HG03558 (cell line): Measurements from ENCODE around the gene SLC7A5.
"Not testable (repeated sequence)": the region's sequence is repeated elsewhere in the genome, so short reads cannot be mapped to it uniquely, and the experiment has no call there.

Experiments
- ATAC-seq: cut with Tn5 transposase; IDR thresholded peaks from one replicate; pipeline ENCODE4 v1.9.1; 2021; ENCODE audit warnings: moderate number of reproducible peaks; ENCODE audit not compliant: unreplicated experiment; ENCODE audit errors: extremely low read depth

Gene SLC7A5

GRCh38 chr16:87869061-87869878 is at the start of gene SLC7A5:
Gene SLC7A5, minus strand, starts transcription at chr16:87869507. Its CDS starts 85 bp downstream, at chr16:87869422.
- not testable (repeated sequence) for ATAC-seq

GRCh38 chr16:87918338-87918737 is 49.0 kb upstream of the SLC7A5 start:
- no peak for ATAC-seq

DNA sequence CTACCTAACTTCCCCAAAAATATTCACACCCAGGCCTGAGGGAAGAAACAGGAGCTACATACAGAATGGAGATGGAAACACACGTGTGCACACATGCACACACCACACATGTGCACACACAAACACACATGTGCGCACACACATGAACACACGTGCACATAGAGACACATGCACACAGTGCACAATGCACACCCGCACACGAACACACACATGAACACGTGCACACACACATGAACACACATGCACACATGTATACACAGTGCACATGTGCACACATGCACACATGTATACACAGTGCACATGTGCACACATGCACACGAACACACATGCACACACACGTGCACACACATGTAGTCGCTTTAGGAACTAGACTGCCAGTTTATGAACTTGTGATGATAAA is 48.2 kb upstream of the SLC7A5 start:
- ATAC-seq: no peak

DNA sequence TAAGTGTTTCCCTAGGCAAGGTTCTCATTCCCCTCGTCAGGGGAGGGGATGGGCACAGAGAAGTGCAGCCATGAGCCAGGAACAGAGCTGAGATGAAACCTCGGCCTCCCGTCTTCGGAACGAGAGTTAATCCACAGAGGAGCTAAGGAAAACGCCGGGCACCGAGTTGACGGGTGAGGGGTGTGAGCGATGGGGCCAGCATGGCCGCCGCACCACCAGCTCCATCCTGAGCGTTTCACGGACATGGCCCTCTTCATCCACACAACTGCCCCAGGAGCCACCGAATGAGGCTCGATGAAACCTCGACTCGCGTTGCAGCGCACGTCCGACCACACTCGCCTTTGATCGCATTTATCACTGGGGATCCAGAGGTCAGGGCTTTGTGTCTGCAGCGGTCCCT is 45.5 kb upstream of the SLC7A5 start:
- no peak for ATAC-seq

GRCh38 chr16:87914021-87914725 is 44.9 kb upstream of the SLC7A5 start:
- ATAC-seq: not testable (repeated sequence)

DNA sequence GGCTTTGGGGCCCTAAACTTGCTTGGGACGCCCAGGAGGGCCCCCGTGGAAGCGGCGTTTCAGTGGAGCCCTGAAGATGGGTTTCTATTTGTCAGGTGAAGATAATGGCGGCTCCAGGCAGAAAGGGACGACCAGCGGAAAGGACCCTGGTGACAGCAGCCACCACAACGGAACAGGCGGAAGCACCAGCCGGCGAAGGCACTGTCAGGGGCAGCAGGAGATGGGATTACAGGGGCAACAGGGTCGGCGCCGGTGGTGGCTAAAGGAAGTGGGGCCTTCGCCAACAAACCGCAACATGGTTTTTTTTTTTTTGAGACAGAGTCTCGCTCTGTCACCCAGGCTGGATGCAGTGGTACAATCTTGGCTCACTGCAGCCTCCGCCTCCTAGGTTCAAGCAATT is 43.4 kb upstream of the SLC7A5 start:
- not testable (repeated sequence) for ATAC-seq

GRCh38 chr16:87911106-87911763 is 41.9 kb upstream of the SLC7A5 start:
- not testable (repeated sequence) for ATAC-seq

DNA sequence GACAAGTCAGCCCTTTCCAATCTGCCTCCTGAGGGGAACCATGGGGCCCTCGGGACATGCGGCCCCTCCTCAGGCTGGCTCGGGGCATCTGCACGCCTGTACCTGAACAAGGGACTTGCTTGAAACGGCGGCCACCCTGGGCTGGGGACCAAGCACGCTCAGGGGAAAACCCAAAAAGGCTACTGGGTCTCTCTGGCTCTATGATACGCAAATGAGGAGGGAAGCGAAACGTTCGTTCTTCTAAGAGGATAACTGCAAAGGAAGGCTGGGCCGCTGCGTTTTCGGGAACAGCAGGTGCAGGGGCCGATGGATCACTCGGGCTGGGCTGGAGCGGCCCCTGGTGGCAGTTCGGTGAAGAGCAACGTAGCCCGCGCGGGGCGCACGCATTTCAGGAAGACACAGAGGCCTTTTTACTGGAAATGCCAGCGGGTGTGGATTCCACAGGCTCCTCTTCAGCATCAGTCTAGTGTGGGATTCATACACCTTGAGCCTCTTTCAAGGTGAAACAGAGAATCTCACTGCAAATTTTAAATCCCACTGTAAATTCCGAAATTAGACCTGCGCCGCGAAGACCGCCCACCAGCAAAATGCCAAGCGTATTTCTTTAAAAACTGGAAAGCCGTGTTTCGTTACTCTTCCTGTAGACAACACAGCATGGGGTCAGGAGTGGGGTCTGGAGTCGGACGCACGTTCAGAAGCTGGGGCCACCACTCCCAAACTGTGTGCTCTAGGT is 40.1 kb upstream of the SLC7A5 start:
- ATAC-seq: not testable (repeated sequence)

GRCh38 chr16:87908101-87908500 is 38.8 kb upstream of the SLC7A5 start:
- ATAC-seq: not testable (repeated sequence)

DNA sequence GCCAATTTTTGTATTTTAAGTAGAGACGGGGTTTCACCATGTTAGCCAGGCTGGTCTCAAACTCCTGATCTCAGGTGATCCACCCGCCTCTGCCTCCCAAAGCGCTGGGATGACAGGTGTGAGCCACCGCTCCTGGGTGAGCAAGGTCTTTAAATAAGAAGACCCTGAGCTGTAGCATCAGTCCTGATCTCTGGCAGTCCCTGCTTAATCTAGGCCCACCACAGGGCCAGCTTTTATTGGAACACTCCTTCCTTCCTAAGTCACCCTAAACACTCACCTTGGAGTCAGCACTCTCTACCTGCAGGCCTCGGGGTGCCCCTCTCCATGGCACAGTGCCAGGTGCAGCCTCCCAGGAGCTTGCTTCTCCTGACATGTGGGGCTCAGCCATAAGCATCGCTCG is 36.2 kb upstream of the SLC7A5 start:
- ATAC-seq: not testable (repeated sequence)

- ATAC-seq: not testable (repeated sequence)
These were observed 35.7 kb upstream of the SLC7A5 start for GRCh38 chr16:87904963-87905362.

DNA sequence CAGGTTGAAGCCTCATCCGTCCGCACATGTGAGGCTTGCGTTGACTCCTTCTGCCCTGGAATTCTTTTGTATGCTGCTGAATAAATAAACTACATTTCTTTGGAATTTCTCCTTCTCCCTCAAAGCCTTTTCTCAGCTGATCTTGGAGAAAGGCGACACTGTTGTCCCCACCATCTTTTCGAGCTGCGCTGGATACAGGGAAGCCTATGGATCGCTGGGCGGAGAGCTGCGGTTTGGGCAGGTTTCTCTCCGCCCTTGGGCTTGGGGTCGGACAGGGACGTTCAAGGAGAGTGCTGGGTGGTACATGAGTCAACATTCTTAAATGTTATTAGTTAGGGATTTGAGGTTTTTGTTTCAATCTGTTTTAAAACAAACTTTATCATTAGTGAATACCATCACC is 31.2 kb upstream of the SLC7A5 start:
- not testable (repeated sequence) for ATAC-seq

GRCh38 chr16:87897521-87898505 is 28.5 kb upstream of the SLC7A5 start:
- no peak for ATAC-seq

- not testable (repeated sequence) for ATAC-seq
These were observed 27.7 kb upstream of the SLC7A5 start for GRCh38 chr16:87896924-87897520.

- ATAC-seq: not testable (repeated sequence)
These were observed 27.0 kb upstream of the SLC7A5 start for GRCh38 chr16:87896176-87896890.

DNA sequence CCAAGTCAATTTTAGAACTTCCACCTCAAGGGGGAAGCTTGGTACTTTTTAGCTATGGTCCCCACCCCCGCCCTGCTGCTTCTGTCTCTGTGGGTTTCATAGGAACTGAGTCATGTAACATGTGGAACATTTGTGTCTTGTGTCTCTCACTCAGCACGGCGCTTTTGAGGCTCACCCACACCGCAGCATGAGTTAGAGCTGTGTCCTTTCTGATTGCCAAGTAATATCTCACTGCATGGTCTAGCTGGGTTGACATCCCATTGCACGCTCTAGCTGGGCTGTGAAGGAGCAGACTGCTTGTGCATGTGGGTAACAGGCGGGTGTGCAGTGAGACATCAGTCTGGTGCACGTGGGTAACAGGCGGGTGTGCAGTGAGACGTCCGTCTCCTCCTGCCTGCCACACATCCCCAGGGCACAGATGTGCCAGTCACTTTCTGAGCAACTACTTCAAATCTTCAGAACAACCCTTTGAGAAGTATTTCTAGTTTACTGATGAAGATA is 26.4 kb upstream of the SLC7A5 start:
- ATAC-seq: no peak

GRCh38 chr16:87894005-87894404 is 24.7 kb upstream of the SLC7A5 start:
- ATAC-seq: not testable (repeated sequence)

DNA sequence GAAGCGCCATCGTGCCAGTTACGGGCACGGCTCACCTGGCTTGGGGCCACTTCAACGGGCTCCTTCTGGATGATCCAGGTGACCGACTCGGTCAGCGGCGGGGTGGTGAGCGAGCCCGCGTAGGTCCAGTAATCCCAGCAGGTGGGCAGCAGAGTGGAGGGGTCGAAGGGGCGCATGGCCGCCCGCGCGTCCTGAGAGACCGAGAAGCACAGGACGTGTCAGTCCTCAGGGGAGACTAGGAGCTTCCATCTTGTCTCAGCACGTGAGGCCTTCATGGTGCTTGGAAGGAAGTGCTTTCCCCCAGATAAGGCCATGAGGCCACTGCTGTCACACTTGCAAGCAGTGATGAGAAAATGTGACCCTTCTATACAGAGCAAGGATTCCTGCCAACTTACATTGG is 22.5 kb upstream of the SLC7A5 start:
- ATAC-seq: no peak
